Frontal cortex (tissue), 4 donors: ENCODE measurements around the gene C1orf167. TPM values are rescaled to one million over a fixed set of nuclear protein-coding genes. Genes with fewer than 3 reads are reported as not detected.

Experiments used
- DNase-seq, 2 donors: peaks; one replicate each; pipeline ENCODE4 v3.0.0; 2012; ENCODE audit warnings: low spot score in 2 of 2
- FAIRE-seq: peaks from 2 replicates; lab custom pipeline; 2012; peaks lifted over from hg19 to GRCh38; lab: Jason Lieb, UNC
- total RNA-seq: library from RNA; depleted of rRNA; stranded (reverse); fragments of >200 nt; gene quantifications from one replicate; pipeline ENCODE4 v1.2.3, GENCODE V29; 2014
- donor health status: control.
- donor health status: control.
- donor health status: control.

C1orf167 gene
- total RNA-seq, 1 donor from 2014 or later: not detected

- FAIRE-seq: no peak
- DNase-seq: no peak
These were observed 18.6 kb downstream of the C1orf167 start for GRCh38 chr1:11780380-11781147.

GRCh38 chr1:11781297-11781696 is 19.3 kb downstream of the C1orf167 start:
- FAIRE-seq (no peak), DNase-seq (no peak)

- DNase-seq: no peak
- FAIRE-seq: no peak
These were observed 20.2 kb downstream of the C1orf167 start for GRCh38 chr1:11782127-11782708.

- no peak for DNase-seq
- no peak for FAIRE-seq
These were observed 21.6 kb downstream of the C1orf167 start for GRCh38 chr1:11783556-11783955.

GRCh38 chr1:11784256-11784992 is 22.4 kb downstream of the C1orf167 start:
- FAIRE-seq (no peak), DNase-seq (no peak)

- peak in 1 of 2 donors; percentile 73 for DNase-seq
- FAIRE-seq: no peak
These were observed 23.2 kb downstream of the C1orf167 start for GRCh38 chr1:11784993-11785769.

- FAIRE-seq (no peak), DNase-seq (no peak)
These were observed 24.2 kb downstream of the C1orf167 start for GRCh38 chr1:11786168-11786567.

- FAIRE-seq (no peak), DNase-seq (no peak)
These were observed 25.3 kb downstream of the C1orf167 start for GRCh38 chr1:11787251-11787803.

- DNase-seq: no peak
- FAIRE-seq: no peak
These were observed 25.9 kb downstream of the C1orf167 start for GRCh38 chr1:11787804-11788436.

GRCh38 chr1:11788549-11789053 is 26.6 kb downstream of the C1orf167 start:
- no peak for DNase-seq
- no peak for FAIRE-seq

GRCh38 chr1:11789126-11790067 is 27.4 kb downstream of the C1orf167 start:
- DNase-seq: no peak
- FAIRE-seq: no peak

- FAIRE-seq (no peak), DNase-seq (no peak)
These were observed 28.3 kb downstream of the C1orf167 start for GRCh38 chr1:11790101-11790879.

- FAIRE-seq (no peak), DNase-seq (peak in 1 of 2 donors; percentile 80)
These were observed 29.1 kb downstream of the C1orf167 start for GRCh38 chr1:11790880-11791715.

GRCh38 chr1:11792106-11792505 is 30.1 kb downstream of the C1orf167 start:
- FAIRE-seq (no peak), DNase-seq (no peak)

GRCh38 chr1:11793819-11794218 is 31.8 kb downstream of the C1orf167 start:
- no peak for FAIRE-seq
- DNase-seq: no peak

GRCh38 chr1:11794446-11795237 is 32.6 kb downstream of the C1orf167 start:
- no peak for FAIRE-seq
- no peak for DNase-seq
